ENCODE data around the gene ZDHHC14. TPM values are rescaled to one million over a fixed set of nuclear protein-coding genes. Genes with fewer than 3 reads are reported as not detected.

Gene ZDHHC14
- total and polyA plus RNA-seq, 2 experiments from 2014 or later = 3.0 to 7.4 TPM

DNA sequence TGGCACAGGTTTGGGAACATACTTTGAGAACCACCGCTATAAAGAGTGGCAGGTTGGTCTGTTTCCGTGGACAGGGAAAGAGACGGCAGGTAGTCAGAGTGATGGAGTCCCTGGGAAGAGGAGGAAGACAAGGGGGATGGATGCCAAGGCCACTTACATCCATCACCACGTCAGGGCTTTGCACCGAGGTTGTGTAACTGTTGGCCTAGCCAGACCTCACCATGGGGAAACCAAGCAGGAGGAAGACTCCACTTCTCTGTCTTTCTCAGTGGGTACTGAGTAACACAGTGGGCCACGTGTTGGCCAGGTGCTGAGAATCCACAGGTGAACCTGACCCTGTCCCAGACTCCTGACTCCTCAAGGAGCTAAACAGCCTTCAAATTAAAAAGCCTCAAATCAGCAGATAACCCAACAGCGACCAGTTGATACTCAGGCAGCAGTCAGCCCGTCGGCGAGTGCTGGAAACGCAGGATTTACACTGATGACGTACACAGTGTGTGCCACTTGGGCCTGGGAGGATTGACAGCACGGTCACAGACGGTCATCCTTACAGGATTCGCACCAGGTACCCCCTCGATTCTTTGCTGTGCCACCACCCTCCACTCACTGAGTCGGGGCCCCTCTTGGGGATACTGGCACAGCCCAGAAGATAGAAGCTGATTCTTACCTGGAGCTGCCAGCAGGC is 307.4 kb downstream of the ZDHHC14 start (continued):
- no peak for TF ChIP-seq ZNF462 (CRISPR knock-in tag; IDR thresholded peaks at IDR 0.05)
- no peak for TF ChIP-seq CREB1 (CRISPR knock-in tag; IDR thresholded peaks at IDR 0.05; ENCODE audit: low read depth)
- TF ChIP-seq POLR2AphosphoS5 (IDR thresholded peaks at IDR 0.05; ENCODE audit: low read depth) = no peak
- TF ChIP-seq ZNF114 (CRISPR knock-in tag; IDR thresholded peaks at IDR 0.05) = no peak
- no peak for TF ChIP-seq STAT1 (IDR thresholded peaks at IDR 0.05; ENCODE audit: unreplicated experiment)
- no peak for TF ChIP-seq EZH2phosphoT487 (IDR thresholded peaks at IDR 0.05; ENCODE audit: unreplicated experiment)
- TF ChIP-seq, protein P1, sequence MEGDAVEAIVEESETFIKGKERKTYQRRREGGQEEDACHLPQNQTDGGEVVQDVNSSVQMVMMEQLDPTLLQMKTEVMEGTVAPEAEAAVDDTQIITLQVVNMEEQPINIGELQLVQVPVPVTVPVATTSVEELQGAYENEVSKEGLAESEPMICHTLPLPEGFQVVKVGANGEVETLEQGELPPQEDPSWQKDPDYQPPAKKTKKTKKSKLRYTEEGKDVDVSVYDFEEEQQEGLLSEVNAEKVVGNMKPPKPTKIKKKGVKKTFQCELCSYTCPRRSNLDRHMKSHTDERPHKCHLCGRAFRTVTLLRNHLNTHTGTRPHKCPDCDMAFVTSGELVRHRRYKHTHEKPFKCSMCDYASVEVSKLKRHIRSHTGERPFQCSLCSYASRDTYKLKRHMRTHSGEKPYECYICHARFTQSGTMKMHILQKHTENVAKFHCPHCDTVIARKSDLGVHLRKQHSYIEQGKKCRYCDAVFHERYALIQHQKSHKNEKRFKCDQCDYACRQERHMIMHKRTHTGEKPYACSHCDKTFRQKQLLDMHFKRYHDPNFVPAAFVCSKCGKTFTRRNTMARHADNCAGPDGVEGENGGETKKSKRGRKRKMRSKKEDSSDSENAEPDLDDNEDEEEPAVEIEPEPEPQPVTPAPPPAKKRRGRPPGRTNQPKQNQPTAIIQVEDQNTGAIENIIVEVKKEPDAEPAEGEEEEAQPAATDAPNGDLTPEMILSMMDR (conservative IDR thresholded peaks at IDR 0.05; ENCODE audit: low read depth in 2 of 2) = no peak
- TF ChIP-seq, protein P2, sequence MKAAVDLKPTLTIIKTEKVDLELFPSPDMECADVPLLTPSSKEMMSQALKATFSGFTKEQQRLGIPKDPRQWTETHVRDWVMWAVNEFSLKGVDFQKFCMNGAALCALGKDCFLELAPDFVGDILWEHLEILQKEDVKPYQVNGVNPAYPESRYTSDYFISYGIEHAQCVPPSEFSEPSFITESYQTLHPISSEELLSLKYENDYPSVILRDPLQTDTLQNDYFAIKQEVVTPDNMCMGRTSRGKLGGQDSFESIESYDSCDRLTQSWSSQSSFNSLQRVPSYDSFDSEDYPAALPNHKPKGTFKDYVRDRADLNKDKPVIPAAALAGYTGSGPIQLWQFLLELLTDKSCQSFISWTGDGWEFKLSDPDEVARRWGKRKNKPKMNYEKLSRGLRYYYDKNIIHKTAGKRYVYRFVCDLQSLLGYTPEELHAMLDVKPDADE (IDR thresholded peaks at IDR 0.05) = no peak
